GM19035 (cell line): Measurements from ENCODE around the gene BMPR1B.

Experiments
- ATAC-seq: cut with Tn5 transposase; IDR thresholded peaks from one replicate; pipeline ENCODE4 v1.9.1; 2021; ENCODE audit not compliant: unreplicated experiment

BMPR1B gene

DNA sequence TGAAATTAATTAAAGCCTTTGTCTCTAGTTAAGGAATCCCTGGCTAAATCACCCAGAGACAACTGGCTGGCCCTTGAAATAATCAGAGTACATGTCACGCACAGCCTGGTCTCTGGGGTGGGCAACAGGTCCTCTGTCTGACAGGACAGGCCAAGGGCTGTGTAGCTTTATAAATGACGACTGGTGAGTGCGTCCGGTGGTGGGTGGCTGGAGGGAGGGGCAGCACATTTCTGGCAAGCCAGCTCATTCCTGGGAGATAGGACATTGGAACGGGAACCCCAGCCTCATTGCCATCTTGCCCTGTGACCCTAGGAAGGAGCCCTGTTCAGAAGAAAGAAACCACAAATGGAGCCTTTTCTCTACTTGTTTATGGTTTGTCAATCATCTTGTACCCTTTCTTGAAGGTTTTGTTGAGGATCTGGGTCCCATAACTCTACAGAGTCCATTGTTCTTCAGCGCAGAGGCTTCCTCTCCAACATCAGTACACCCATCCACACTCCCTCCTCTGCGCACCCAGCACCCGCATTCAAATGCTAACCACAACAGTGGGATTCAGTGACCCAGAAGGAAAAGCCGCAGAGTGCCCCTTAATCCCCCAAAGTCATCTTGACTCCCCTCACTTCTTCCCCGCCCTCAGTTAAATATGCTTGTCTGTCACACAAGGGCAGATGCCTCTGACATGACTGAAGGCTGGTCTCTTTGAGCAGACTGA lies 422.9 kb downstream of the BMPR1B start:
- ATAC-seq = no peak

DNA sequence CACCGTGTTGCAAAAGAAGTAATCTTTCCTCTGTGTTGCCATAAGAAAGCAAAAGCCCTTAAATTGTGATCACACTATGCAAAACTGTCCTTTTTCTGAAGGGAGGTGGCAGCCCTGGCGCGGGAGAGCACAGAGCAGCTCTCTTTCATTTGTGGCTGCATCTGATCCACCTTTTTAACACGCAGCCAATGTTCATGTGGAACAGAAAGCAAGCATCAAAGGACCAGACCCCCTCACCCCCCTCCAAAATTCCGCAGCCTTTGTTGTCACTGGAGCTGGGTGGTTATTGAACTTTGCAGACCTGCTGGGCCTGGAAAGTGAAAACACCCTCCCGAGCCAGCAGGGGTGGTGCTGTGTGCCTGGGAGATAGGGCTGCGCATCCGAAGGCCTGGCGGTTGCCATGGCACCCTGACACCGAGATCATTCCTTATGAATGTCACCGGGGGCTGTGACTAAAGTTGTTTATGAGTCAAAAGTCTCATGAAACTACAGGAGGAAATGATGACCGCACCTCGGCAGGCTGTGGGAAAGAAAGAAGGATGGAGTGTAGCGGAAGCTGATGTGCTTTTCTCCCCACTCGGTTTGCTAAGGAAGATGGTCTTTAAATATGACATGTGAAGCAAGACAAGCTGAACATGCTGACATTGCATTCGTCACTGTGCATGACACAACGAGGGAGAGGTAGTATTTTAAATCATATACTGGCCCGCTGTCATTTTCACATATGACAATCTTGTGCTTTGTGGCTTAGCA lies 423.7 kb downstream of the BMPR1B start:
- no peak for ATAC-seq

DNA sequence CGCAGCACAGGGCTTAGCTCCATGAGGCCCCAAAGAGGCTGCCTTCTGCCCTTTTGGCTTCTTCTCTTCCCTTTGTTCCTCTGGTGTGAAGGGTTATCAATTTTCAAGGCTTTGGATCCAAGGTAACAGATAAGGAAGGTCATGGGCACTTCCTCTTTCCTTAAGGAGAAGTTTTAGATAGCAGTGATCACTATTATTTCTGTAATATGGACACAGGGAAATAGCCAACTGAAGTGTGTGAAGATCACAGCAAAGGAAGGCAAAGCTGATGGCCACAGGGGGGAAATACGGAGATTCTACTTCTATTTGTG lies 424.2 kb downstream of the BMPR1B start:
- ATAC-seq = no peak

DNA sequence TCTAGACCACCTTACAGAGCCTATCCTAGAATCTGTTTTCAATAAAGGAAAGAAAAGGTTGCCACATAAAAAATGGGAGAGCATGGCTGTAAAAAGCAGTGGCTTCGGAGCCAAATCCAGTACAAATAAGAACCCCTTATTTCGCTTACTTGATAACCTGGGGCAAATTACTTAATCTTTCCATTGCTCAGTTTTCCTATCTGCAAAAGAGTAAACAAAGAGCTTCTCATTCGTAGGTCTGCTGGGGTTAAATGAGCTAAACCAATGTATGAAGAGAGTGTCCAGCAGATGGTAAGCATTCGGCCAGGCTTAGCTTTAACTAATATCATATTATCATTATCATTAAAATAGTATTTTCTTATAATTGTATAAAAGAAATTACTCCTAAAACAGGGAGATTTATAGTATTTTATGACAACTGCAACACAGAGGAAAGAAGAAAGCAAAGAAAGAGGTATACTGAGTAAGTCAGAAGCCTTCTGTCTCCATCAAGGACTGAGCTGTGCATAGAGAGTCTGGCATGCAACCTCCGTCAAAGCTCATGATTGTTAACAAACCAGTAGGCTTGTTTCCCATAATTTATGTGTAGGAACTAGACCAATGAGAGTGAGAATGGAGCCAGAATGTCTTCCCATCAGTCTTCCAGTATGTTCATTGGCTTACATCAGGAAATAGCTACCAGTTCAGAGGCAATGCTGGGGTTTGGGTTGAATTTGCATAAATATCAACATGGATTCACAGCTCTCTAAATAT lies 426.1 kb downstream of the BMPR1B start:
- no peak for ATAC-seq

DNA sequence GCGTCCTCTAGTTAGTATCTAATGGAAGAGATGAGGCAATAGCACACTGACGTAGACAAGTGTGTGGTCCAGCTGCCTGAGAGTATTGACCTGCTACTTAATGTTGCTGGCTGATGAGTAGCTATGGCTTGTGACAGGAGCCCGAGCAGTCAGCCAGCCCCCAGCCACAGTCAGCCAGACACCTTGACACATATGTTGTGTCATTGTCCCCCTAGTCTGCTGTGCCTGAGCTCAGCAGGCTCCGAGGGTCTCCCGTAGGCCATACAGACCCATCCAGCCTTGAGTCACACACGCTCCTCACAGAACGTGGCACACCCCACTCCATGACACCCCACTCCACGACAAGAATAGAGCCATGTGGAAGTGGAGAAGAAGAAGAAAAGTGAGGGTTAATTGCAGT lies 428.9 kb downstream of the BMPR1B start:
- ATAC-seq = no peak

DNA sequence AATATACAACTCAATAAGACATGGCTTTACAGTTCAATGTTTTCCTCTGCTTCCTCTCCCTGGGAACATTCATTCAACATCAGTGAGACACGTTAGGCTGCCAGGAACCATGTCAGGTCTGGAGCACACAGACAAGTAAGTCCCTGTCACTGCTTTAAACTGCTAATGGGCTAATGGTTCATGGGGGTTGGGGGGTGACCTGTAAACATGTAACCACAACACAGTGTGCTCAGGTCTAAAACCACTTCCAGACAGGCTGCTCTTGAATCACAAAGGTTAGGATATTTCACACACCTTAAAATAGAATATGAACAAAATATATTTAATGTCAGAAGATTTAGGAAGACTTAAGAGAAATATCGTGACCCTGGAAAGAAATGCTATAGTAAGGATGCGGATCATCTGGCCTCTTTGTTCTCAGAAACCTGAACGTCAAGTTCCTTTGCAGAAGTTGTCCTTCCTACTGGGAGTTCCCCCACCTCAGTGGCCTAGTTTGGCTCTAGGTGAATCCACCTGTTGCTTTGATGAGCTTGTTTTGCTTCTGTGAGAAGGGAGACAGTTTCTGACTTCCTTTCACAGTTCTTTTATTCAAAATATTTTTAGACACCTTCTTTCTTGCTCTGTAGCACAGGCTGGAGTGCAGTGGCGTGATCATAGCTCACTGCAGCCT lies 431.1 kb downstream of the BMPR1B start:
- no peak for ATAC-seq

DNA sequence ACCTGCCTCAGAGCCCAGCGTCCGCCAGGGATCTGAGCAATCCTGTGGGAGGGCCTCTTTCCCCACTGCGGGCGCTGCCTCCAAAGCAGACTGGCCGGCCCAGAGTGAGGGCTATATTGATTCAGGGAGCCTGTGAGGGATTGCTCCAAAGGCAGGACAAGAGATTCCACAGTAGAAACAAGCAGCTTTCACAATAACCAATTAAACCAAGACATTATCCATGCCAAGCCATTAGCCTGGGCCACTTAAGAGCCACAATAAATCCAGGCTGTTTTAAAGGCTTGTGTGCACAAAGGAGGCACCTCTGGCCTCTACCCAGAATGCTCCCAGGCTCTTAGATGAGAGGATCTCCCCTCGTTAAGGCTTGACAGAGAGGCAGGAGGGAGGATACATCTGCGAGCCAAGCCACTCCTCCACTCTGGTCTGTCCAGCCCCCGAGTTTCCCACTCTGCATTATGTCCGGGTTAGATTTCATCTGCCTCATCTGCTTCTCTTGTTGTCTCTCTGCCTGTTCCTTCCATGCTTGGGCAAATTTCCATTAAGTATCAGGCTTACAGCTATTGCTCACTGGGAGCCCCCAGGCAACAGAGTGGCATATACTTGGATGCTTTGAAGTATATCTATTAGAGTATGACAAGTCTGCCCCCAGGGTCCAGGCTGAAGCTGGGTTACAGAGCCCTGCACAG lies 433.1 kb downstream of the BMPR1B start:
- ATAC-seq = no peak

DNA sequence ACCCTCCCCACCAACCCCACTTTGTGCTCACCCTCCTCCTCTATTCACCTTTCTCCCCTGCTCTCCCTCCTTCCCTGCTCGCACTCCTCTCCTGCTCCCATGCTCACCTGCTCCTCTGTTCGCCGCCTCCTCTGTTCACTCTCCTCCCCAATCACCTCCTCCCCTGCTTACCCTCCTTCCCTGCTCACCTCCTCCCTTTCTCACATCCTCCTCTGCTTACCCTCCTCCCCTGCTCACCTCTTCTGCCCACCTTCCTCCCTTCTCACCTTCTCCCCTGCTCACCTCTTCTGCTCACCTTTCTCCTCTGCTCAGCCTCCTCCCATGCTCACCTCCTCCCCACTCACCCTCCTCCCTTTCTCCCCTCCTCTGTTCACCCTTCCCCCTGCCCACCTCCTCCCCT lies 433.8 kb downstream of the BMPR1B start:
- ATAC-seq = no peak

DNA sequence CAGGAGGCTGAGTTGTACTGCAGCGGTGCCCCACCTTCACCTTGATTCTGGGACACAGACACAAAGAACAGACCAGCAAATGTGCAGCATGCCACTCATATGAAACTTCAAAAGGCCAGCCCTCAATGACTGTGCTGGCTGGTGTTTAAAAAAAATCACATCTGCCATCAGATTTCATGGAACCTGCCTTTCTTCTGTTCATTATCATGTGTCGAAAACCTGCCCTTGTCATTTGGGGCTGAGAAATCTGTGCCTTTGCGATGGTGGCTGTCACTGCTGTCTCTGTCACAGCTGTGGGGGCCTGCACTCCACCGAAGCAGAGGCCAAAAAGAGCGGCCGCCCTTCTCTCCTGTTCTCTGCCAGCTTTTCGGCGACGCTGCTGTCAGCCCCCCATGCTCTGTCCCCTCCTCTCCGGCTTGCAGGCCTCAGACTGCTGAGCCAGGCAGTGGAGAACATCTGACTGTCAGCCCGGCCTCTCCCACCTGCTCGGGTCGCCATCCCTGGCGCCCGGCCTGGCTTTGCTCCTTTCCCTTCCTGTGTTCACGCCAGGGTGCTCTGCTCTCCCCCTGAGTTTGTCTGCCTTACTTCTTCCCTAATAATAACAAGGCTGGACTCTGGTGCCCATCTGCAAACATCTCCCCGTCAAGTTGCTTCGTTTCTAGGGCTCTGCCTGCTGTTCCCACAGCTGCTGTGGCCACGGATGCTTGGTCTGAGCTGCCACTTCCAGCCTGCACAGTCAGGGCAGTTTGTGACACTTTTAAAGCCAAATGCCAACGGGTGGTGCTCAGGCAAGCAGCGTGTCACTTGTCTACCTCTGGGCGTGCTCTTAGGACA lies 435.9 kb downstream of the BMPR1B start:
- ATAC-seq = no peak

DNA sequence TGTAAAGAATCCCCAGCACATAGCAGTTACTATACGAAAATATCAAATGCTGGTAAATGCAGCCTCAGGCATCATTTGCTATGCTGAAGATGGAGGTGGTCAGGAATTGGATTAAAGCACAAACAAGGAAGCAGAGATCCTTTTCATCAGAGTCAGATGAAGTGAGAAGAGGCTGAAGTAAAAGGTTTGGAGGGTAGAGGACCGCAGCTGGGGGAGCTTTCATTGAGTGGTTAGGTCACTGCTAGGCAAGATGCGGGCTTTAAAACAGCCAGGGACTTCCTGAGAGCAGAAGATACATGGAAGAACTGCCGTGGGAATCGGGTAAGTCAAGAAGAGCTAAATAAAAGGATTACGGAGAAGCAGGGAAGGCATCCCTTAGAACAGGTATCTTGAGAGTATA lies 439.6 kb downstream of the BMPR1B start:
- no peak for ATAC-seq

DNA sequence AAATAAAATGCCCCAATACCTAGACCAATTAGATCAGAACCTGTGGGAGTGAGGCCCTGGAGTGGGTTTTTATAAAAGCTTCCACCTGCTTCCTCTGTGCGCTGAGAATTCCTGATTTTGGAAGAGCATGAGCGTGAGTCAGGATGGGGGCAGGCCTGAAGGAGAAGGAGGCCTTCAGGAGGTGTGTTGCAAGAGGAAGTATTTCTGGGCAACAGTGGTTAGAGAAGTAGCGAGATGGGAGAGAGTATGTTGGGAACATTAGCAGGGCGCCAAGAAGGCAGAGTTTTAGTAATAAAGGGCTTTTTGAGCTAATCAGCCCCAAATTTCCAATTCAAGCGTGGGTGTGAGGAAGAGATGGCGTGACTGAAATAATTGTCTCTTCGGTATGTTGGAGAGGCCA lies 441.2 kb downstream of the BMPR1B start:
- ATAC-seq = no peak

DNA sequence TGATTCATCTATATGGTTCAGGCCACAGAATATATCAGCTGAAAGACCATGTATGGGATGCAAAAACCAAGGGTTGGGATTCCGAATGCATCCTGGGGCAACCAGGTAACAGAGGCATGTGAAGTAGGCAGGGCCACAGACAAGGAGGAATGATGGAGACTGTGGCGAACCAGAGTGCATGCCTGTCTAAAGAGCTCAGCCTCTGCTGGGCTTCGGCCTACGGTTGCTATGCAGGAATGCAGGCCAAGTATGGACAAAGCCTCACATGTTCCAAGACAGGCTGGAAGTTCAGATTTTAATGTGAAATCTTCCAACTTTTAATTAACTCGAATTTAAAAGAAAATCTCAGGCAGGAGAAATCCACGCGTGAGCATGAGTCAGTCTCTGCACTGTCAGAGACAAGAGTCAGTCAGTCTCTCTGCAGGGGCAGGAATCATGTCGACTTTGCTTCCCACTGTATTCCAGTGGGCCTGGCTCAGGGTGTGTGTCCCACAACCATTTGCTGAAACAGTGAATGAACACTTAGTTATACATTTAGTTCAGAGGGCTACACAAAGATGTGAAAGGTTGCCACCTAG lies 446.6 kb downstream of the BMPR1B start:
- ATAC-seq = no peak

DNA sequence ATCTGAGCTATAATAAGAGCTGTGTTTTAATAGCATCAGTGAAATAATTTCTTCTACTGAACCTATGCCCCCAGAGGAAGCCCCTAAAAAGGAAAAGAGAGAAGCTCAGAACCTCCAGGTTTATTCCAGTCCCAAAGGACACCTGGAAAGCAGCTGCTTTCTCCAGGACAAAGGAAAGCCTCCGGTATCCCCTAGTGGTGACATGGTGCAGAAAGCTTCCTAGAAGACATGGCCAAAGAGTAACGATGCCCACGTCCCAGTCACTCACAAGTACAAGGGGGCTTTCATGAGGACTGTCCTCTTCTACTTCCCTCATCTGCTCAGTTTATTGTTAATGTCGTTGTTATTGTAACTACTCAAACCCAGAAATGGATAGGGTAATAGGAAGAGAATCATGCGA lies 447.1 kb downstream of the BMPR1B start:
- ATAC-seq = no peak
